A549 (cell line): ENCODE data around the gene METTL17. TPM values are rescaled to one million over a fixed set of nuclear protein-coding genes. Genes with fewer than 3 reads are reported as not detected.

Experiments
- ATAC-seq, 2 experiments: fragments of 200-7000 bp in 1 of 2; fragments of >200 bp in 1 of 2; cut with Nextera tagmentation in 1 of 2; cut with Tn5 transposase in 1 of 2; 3 replicates each; pipeline versions ENCODE4 v1.8.0 to v1.9.1; 2018 to 2020; ENCODE audit warnings: mild to moderate bottlenecking in 1 of 2, moderate library complexity in 1 of 2
- CTCF ChIA-PET: fragments of 300-600 bp; sonication (Branson Sonifier 250); formaldehyde crosslinking; extraction: SDS; loops from one replicate; lab custom pipeline; 2021; ENCODE audit warnings: antibody characterized with exemption, inconsistent platforms; lab: Yijun Ruan, JAX
- POLR2A ChIA-PET: fragments of 350-600 bp; formaldehyde crosslinking; extraction: SDS; loops from one replicate; lab custom pipeline; 2021; ENCODE audit warnings: antibody characterized with exemption, inconsistent platforms; lab: Yijun Ruan, JAX
- DNase-seq, 2 experiments: peaks; one replicate each; pipeline versions ENCODE4 v3.0.0 to v3.0.0-alpha.2; 2011 to 2016; ENCODE audit warnings: low read depth in 1 of 2, low spot score in 1 of 2
- FAIRE-seq: peaks from 2 replicates; lab custom pipeline; 2011; peaks lifted over from hg19 to GRCh38; lab: Jason Lieb, UNC
- H3K27ac ChIP-seq, 2 experiments: fragments of >200 bp; sonication (Bioruptor Twin); formaldehyde crosslinking; 3 replicates each; pipeline ENCODE4 v1.5.1; 2016 to 2017
- H3K4me1 ChIP-seq: fragments of >200 bp; sonication (Bioruptor Twin); formaldehyde crosslinking; 3 replicates; pipeline ENCODE4 v1.6.1; 2016
- H3K4me2 ChIP-seq: fragments of >200 bp; sonication (Bioruptor Twin); formaldehyde crosslinking; 3 replicates; pipeline ENCODE4 v1.6.1; 2016
- H3K4me3 ChIP-seq: fragments of >200 bp; sonication (Bioruptor Twin); formaldehyde crosslinking; 3 replicates; pipeline ENCODE4 v1.5.1; 2016
- H3K9me3 ChIP-seq: fragments of >200 bp; sonication (Bioruptor Twin); formaldehyde crosslinking; 3 replicates; pipeline ENCODE4 v1.6.1; 2016
- ATOH8 ChIP-seq: fragments of 250-450 bp; sonication (Bioruptor Pico); IDR thresholded peaks from 2 replicates; pipeline ENCODE4 v1.5.0; 2020; ENCODE audit warnings: low read depth, mild to moderate bottlenecking, moderate library complexity
- BHLHE40 ChIP-seq: IDR thresholded peaks from 2 replicates; pipeline ENCODE4 v1.6.1; 2012; ENCODE audit warnings: low read depth, low read length, inconsistent platforms
- CEBPB ChIP-seq, 2 experiments: fragments of >200 bp in 1 of 2; sonication (Bioruptor Twin) in 1 of 2; formaldehyde crosslinking in 1 of 2; IDR thresholded peaks; 2 replicates each; pipeline ENCODE4 v1.6.1; 2012 to 2016
- CHD4 ChIP-seq: fragments of 200-600 bp; sonication (generic); IDR thresholded peaks from 2 replicates; pipeline ENCODE4 v1.6.1; 2016; ENCODE audit warnings: antibody characterized with exemption, mild to moderate bottlenecking, borderline replicate concordance
- CTCF ChIP-seq: fragments of >200 bp; sonication (Bioruptor Twin); formaldehyde crosslinking; IDR thresholded peaks from 3 replicates; pipeline ENCODE4 v1.5.1; 2016
- ELK1 ChIP-seq: fragments of 150-350 bp; IDR thresholded peaks from 2 replicates; pipeline ENCODE4 v1.6.1; 2014; ENCODE audit warnings: low read depth, mild to moderate bottlenecking, low read length
- ESRRA ChIP-seq: fragments of 150-350 bp; IDR thresholded peaks from 2 replicates; pipeline ENCODE4 v1.6.1; 2014; ENCODE audit warnings: mild to moderate bottlenecking, low read length, borderline replicate concordance
- FOSL2 ChIP-seq, 2 experiments: fragments of 450-650 bp in 1 of 2; fragments of >200 bp in 1 of 2; sonication (Bioruptor Twin) in 1 of 2; formaldehyde crosslinking; IDR thresholded peaks; 2 replicates each; pipeline versions ENCODE4 v1.5.0 to v1.6.1; 2016 to 2020; ENCODE audit warnings: mild to moderate bottlenecking in 1 of 2, moderate library complexity in 1 of 2
- FOXS1 ChIP-seq: fragments of 250-450 bp; sonication (Bioruptor Pico); IDR thresholded peaks from 2 replicates; pipeline ENCODE4 v1.5.0; 2020; ENCODE audit warnings: mild to moderate bottlenecking, moderate library complexity
- GATA3 ChIP-seq: IDR thresholded peaks from 2 replicates; pipeline ENCODE4 v1.6.1; 2012; ENCODE audit warnings: borderline replicate concordance
- HES2 ChIP-seq: fragments of >200 bp; sonication (Bioruptor Twin); formaldehyde crosslinking; IDR thresholded peaks from 2 replicates; pipeline ENCODE4 v1.6.1; 2016
- JUNB ChIP-seq: fragments of >200 bp; sonication (Bioruptor Twin); formaldehyde crosslinking; IDR thresholded peaks from 2 replicates; pipeline ENCODE4 v1.6.1; 2016
- KDM1A ChIP-seq: fragments of 200-600 bp; sonication (generic); IDR thresholded peaks from 2 replicates; pipeline ENCODE4 v1.6.1; 2016; ENCODE audit warnings: low read depth, mild to moderate bottlenecking
- KDM5A ChIP-seq: fragments of 200-600 bp; sonication (generic); IDR thresholded peaks from 2 replicates; pipeline ENCODE4 v1.6.1; 2016; ENCODE audit warnings: antibody characterized with exemption, mild to moderate bottlenecking
- MAX ChIP-seq: IDR thresholded peaks from 2 replicates; pipeline ENCODE4 v1.6.1; 2012
- NFE2L2 ChIP-seq: fragments of 150-350 bp; conservative IDR thresholded peaks from 2 replicates; pipeline ENCODE4 v1.6.1; 2014; ENCODE audit warnings: low read length
- NPAS2 ChIP-seq: fragments of 250-450 bp; sonication (Bioruptor Pico); IDR thresholded peaks from 2 replicates; pipeline ENCODE4 v1.8.0; 2022; ENCODE audit warnings: mild to moderate bottlenecking, moderate library complexity, borderline replicate concordance
- POLR2A ChIP-seq: IDR thresholded peaks from 2 replicates; pipeline ENCODE4 v1.6.1; 2012; ENCODE audit warnings: mild to moderate bottlenecking, low read length
- RARB ChIP-seq: fragments of 250-450 bp; sonication (Bioruptor Pico); IDR thresholded peaks from 2 replicates; pipeline ENCODE4 v1.8.0; 2021; ENCODE audit warnings: mild to moderate bottlenecking, moderate library complexity
- RNF2 ChIP-seq: fragments of 200-600 bp; sonication (generic); IDR thresholded peaks from 2 replicates; pipeline ENCODE4 v1.6.1; 2016; ENCODE audit warnings: low read depth, mild to moderate bottlenecking, antibody characterized with exemption, moderate library complexity, borderline replicate concordance
- SMC3 ChIP-seq: fragments of >200 bp; sonication (Bioruptor Twin); formaldehyde crosslinking; IDR thresholded peaks from 3 replicates; pipeline ENCODE4 v1.6.1; 2018; ENCODE audit warnings: inconsistent platforms
- SREBF2 ChIP-seq: fragments of 450-650 bp; IDR thresholded peaks from 2 replicates; pipeline ENCODE4 v1.6.1; 2014; ENCODE audit warnings: mild to moderate bottlenecking, moderate library complexity
- TP53 ChIP-seq: fragments of 250-450 bp; sonication (Bioruptor Pico); IDR thresholded peaks from 2 replicates; pipeline ENCODE4 v1.5.0; 2021; ENCODE audit warnings: mild to moderate bottlenecking, moderate library complexity
- ZFP36 ChIP-seq: fragments of 450-650 bp; IDR thresholded peaks from 2 replicates; pipeline ENCODE4 v1.6.1; 2014; ENCODE audit warnings: borderline replicate concordance; ENCODE audit not compliant: partially characterized antibody
- WGBS: methylation state at CpG from one replicate; pipeline ENCODE4 v1.1.6; 2017; ENCODE audit errors: missing lambda C conversion rate; 5-methylcytosine and 5-hydroxymethylcytosine counted together
- polyA plus RNA-seq, 4 experiments: library from polyadenylated mRNA; depleted of rRNA in 3 of 4; stranded (reverse); fragments of >200 nt; fragmentation: RNase III in 1 of 4; extraction: RNeasy Plus Mini Kit Qiagen cat#74134 plus additional on column Dnase treatment in 1 of 4; gene quantifications; 2 replicates in 3 of 4; 3 replicates in 1 of 4; pipeline ENCODE4 v1.2.3, GENCODE V29; 2011 to 2017

METTL17 gene
- polyA plus RNA-seq, 2 of the 4 experiments (the other 2 are of a cell fraction): 81.4 to 116 TPM

- CTCF ChIA-PET: interaction anchor here (1.5 to 7.3 kb wide), 6 partner anchors 26 to 72 kb away, joined by 4 to 323 read pairs (median 10); partner anchors contain the start of genes ARHGEF40 and NDRG2
- no peak for TF ChIP-seq ELK1
- no peak for TF ChIP-seq NPAS2 (CRISPR knock-in tag)
- no peak for TF ChIP-seq RNF2
- no peak for TF ChIP-seq KDM5A
- TF ChIP-seq SREBF2: no peak
- no peak for TF ChIP-seq KDM1A
- TF ChIP-seq TP53 (CRISPR knock-in tag): no peak
- TF ChIP-seq FOSL2 (IDR thresholded peaks at IDR 0.05): no peak
- no peak for TF ChIP-seq FOSL2 (CRISPR knock-in tag; IDR thresholded peaks at IDR 0.05)
- TF ChIP-seq POLR2A: no peak
- no peak for TF ChIP-seq MAX
- no peak for TF ChIP-seq ATOH8 (CRISPR knock-in tag)
- no peak for TF ChIP-seq RARB (CRISPR knock-in tag)
- TF ChIP-seq ZFP36: no peak
- TF ChIP-seq, all 56 proteins: peak for 0
- Histone ChIP-seq H3K4me3 (no peak overlapping the region), H3K9me3 (no peaks in the 10 kb centered on the region), H3K4me2 (no peak overlapping the region), H3K27ac (no peak overlapping the region), H3K4me1 (no peaks in the 10 kb centered on the region)
- FAIRE-seq: no peak
- no peak for DNase-seq
- POLR2A ChIA-PET: no interaction called here
- WGBS: 31% methylated on average over 8 of the region's 8 CpGs
- no peak for ATAC-seq
Observed at GRCh38 chr14:21042918-21043317, 53.1 kb downstream of the METTL17 start.

- no peak for ATAC-seq
- TF ChIP-seq BHLHE40 (no peak), KDM5A (no peak), SMC3 (no peak), NFE2L2 (no peak), FOXS1 (CRISPR knock-in tag) (no peak), HES2 (no peak), CHD4 (no peak)
- Histone ChIP-seq H3K4me1 (no peaks in the 10 kb centered on the region), H3K4me2 (no peak overlapping the region), H3K4me3 (no peak overlapping the region), H3K9me3 (no peaks in the 10 kb centered on the region), H3K27ac (no peak overlapping the region)
- DNase-seq: no peak
- ChIA-PET CTCF (interaction anchor here (0.8 to 7.3 kb wide), 7 partner anchors 25 to 73 kb away, joined by 4 to 323 read pairs (median 9); partner anchors contain the start of genes ARHGEF40 and NDRG2), POLR2A (no interaction called here)
- 58% methylated on average over 2 of the region's 2 CpGs for WGBS
- FAIRE-seq: no peak
Observed at GRCh38 chr14:21043387-21043973, 53.7 kb downstream of the METTL17 start.

GRCh38 chr14:21043974-21044618 lies 54.3 kb downstream of the METTL17 start:
- CTCF ChIA-PET: interaction anchor here (0.8 to 7.3 kb wide), 8 partner anchors 13 to 73 kb away, joined by 3 to 323 read pairs (median 8); partner anchors contain the start of genes ARHGEF40 and NDRG2
- Histone ChIP-seq H3K27ac (no peak overlapping the region), H3K9me3 (no peaks in the 10 kb centered on the region), H3K4me2 (no peak overlapping the region), H3K4me3 (no peak overlapping the region), H3K4me1 (no peaks in the 10 kb centered on the region)
- no peak for FAIRE-seq
- no peak for ATAC-seq
- TF ChIP-seq ELK1 (no peak), KDM1A (no peak), JUNB (no peak), ESRRA (no peak), MAX (no peak), CEBPB (IDR thresholded peaks at IDR 0.05) (peak; percentile 14 to 53; a peak in 3 of 4 replicates), SMC3 (no peak), GATA3 (no peak), CTCF (no peak)
- no peak for DNase-seq
- POLR2A ChIA-PET: no interaction called here
- WGBS: 57% methylated on average over 6 of the region's 6 CpGs
